ENCODE results near the gene ADIPOQ. TPM values are rescaled to one million over a fixed set of nuclear protein-coding genes. Genes with fewer than 3 reads are reported as not detected.

The ADIPOQ gene
- total RNA-seq, 1 donor from 2014 or later = 36.6 TPM

DNA sequence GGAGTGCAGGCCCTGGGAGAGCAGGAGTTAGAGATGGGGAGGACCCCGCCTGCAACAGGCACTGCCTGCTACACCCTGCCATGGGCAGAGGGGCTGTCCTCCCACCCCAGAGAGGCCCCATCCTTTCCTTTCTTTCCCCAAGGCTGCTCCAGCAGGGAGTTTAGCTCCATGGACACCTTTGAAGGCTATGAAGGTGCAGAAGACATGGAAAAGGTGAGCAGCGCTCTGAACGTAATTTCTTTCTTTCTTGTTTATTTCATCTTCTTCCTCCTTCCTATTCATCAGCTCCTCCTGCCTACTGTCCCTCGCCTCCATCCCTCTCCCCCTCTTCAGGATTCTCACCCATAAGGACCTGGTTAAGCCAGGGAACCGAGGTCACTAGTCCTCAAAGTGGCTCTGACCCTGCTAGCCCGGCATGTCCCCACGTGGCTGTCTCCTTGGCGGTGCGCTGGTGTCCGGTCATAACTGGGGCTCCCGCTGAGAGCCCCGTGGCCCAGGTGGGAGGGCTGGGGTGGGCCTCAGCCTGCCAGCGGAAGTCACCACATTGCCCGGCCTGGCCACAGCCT, 16.0 kb upstream of the ADIPOQ start:
- TF ChIP-seq POLR2A (IDR thresholded peaks at IDR 0.05) (no peak), POLR2AphosphoS5 (IDR thresholded peaks at IDR 0.05; ENCODE audit: insufficient read depth in 1 of 2, low read depth in 1 of 2) (no peak)
- TF ChIP-seq, protein P1, sequence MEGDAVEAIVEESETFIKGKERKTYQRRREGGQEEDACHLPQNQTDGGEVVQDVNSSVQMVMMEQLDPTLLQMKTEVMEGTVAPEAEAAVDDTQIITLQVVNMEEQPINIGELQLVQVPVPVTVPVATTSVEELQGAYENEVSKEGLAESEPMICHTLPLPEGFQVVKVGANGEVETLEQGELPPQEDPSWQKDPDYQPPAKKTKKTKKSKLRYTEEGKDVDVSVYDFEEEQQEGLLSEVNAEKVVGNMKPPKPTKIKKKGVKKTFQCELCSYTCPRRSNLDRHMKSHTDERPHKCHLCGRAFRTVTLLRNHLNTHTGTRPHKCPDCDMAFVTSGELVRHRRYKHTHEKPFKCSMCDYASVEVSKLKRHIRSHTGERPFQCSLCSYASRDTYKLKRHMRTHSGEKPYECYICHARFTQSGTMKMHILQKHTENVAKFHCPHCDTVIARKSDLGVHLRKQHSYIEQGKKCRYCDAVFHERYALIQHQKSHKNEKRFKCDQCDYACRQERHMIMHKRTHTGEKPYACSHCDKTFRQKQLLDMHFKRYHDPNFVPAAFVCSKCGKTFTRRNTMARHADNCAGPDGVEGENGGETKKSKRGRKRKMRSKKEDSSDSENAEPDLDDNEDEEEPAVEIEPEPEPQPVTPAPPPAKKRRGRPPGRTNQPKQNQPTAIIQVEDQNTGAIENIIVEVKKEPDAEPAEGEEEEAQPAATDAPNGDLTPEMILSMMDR (IDR thresholded peaks at IDR 0.05) = no peak
- no peak overlapping the region for H3K27ac ChIP-seq
- no peaks in the 10 kb centered on the region for H3K9me3 ChIP-seq
- no peak for DNase-seq (ENCODE audit: extremely low spot score in 2 of 2)
- intact Hi-C loops (cut with DNase I) = no loop called here
- no peaks in the 10 kb centered on the region for H3K27me3 ChIP-seq
- H3K4me3 ChIP-seq = peak overlapping the region; percentile 63 to 64
- H3K4me1 ChIP-seq = peaks cover 22% of the 10 kb centered on the region
- no peaks in the 10 kb centered on the region for H3K36me3 ChIP-seq

DNA sequence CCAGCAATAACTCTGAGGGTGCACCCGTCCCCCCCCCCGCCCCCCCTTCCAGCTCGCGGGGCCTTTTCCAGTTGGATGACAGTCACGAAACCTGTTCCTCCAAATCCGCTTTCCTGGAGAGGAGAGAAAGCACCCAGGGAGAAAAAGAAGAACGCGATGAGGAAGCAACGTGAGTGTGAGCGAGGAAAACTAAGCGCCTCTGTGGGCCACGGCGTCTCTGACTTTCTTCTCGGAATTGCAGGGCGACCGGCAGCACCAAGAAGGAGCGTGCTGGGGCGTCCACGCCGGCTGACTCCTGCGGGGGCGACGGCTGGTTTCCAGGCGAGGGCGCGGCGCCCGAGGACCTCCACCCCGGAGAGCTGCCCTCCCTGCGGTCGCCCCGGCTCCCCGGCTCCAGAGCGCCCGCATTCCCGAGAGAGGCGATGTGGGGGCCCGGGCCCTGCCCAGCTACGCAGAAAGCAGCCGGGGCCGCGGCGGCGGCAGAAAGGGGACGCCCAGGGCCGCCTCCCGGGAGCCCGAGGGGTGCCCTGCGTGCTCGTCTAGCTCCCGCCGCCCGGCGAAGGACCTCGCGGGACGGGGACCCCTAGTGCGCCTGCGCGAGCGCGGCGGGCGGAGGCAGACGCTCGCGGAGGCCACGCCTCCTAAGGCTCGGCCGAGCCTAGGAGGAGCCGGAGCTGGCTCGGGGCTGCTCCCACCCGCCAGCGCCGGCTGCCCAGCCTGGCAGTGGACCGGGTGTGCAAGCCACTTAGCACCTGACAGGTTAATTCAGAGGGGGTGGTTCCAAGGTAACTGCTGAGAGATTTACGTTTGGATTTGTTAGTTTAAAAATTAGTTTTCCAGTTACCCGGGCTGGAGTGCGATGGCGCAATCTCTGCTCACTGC, 15.3 kb upstream of the ADIPOQ start:
- no peaks in the 10 kb centered on the region for H3K9me3 ChIP-seq
- H3K27ac ChIP-seq = peak overlapping the region; percentile 51
- intact Hi-C loops (cut with DNase I) = no loop called here
- TF ChIP-seq, protein P1 (IDR thresholded peaks at IDR 0.05) = no peak
- peak in 1 of 2 donors; percentile 44 for TF ChIP-seq POLR2AphosphoS5 (IDR thresholded peaks at IDR 0.05; ENCODE audit: insufficient read depth in 1 of 2, low read depth in 1 of 2)
- peak in 1 of 2 donors; percentile 24 for TF ChIP-seq POLR2A (IDR thresholded peaks at IDR 0.05)
- H3K36me3 ChIP-seq = no peaks in the 10 kb centered on the region
- no peaks in the 10 kb centered on the region for H3K27me3 ChIP-seq
- DNase-seq (ENCODE audit: extremely low spot score in 2 of 2) = no peak
- H3K4me1 ChIP-seq = peaks cover 22% of the 10 kb centered on the region
- peak overlapping the region; percentile 63 to 64 for H3K4me3 ChIP-seq

DNA sequence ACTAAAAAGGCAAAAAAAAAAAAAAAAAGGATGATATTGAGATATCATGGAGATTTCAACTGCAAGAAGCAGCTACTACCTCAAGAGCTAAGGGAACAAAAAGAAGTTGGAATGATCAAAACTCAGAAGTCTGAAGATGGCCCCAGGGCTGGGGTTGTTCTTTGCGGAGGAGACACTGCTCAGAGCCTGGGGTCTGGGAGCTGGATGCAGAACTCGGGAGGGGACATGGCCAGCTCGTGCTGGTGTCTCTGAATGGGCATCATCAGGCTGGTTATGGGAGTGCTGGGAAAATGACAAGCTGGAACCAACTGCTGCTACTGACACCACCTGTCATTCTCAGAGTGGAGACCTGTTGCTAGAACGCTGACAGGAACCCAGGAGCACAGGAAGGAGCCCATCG, 14.2 kb upstream of the ADIPOQ start:
- no peaks in the 10 kb centered on the region for H3K27me3 ChIP-seq
- H3K27ac ChIP-seq = no peak overlapping the region
- H3K9me3 ChIP-seq = no peaks in the 10 kb centered on the region
- no peak for DNase-seq (ENCODE audit: extremely low spot score in 2 of 2)
- H3K36me3 ChIP-seq = no peaks in the 10 kb centered on the region
- intact Hi-C loops (cut with DNase I) = no loop called here
- H3K4me1 ChIP-seq = peaks cover 22% of the 10 kb centered on the region
- no peak overlapping the region for H3K4me3 ChIP-seq
- TF ChIP-seq POLR2AphosphoS5 (IDR thresholded peaks at IDR 0.05; ENCODE audit: insufficient read depth in 1 of 2, low read depth in 1 of 2) (no peak), POLR2A (IDR thresholded peaks at IDR 0.05) (no peak)
- TF ChIP-seq, protein P1 (IDR thresholded peaks at IDR 0.05) = no peak

DNA sequence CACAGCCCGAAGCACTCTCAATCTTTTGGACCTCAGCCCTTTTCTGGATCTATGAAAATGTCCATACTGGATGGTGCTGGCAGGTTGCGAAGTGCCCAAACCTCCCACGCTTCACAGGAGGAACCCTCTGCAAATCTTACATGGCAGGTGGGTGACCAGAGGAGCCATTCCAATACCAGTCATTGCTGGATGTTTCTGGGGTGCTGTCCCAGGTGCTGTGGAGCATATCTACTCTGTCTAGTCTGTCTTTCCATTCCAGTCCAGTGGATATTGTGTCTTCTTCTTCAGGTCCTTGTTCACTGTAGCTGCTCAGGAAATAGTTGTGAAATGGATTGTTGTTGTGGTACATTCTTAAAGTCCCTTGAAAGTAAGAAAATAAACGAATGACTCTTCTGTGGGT, 10.7 kb upstream of the ADIPOQ start:
- H3K4me1 ChIP-seq = peaks cover 6% of the 10 kb centered on the region
- H3K27ac ChIP-seq = no peak overlapping the region
- no peaks in the 10 kb centered on the region for H3K36me3 ChIP-seq
- intact Hi-C loops (cut with DNase I) = no loop called here
- no peaks in the 10 kb centered on the region for H3K9me3 ChIP-seq
- no peak overlapping the region for H3K4me3 ChIP-seq
- TF ChIP-seq, protein P1 (IDR thresholded peaks at IDR 0.05) = no peak
- TF ChIP-seq POLR2A (IDR thresholded peaks at IDR 0.05) (no peak), POLR2AphosphoS5 (IDR thresholded peaks at IDR 0.05; ENCODE audit: insufficient read depth in 1 of 2, low read depth in 1 of 2) (no peak)
- DNase-seq (ENCODE audit: extremely low spot score in 2 of 2) = no peak
- H3K27me3 ChIP-seq = no peaks in the 10 kb centered on the region

DNA sequence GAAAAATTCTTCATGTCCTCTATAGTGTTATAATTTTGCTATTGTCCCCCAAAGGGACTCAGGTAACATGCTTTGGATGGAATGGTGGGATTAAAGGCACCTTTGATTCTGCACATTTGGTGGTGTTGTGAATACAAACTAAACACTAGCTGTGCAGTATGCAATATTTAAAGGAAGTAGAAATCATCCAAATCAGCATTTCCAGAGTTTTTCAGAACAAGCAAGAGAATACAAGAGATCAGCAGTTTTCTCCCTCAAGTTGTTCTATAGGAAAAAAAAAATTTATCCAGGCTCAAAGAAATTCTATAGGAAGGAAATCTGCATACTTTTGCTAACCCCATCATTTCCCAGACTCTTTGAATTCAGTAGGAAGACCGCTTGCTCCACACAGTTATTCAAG, 10.2 kb upstream of the ADIPOQ start:
- no peak overlapping the region for H3K4me3 ChIP-seq
- DNase-seq (ENCODE audit: extremely low spot score in 2 of 2) = no peak
- intact Hi-C loops (cut with DNase I) = no loop called here
- TF ChIP-seq, protein P1 (IDR thresholded peaks at IDR 0.05) = no peak
- TF ChIP-seq POLR2A (IDR thresholded peaks at IDR 0.05) = no peak
- TF ChIP-seq POLR2AphosphoS5 (IDR thresholded peaks at IDR 0.05; ENCODE audit: insufficient read depth in 1 of 2, low read depth in 1 of 2) = no peak
- H3K36me3 ChIP-seq = no peaks in the 10 kb centered on the region
- H3K4me1 ChIP-seq = peaks cover 5% of the 10 kb centered on the region
- H3K9me3 ChIP-seq = no peaks in the 10 kb centered on the region
- no peak overlapping the region for H3K27ac ChIP-seq
- no peaks in the 10 kb centered on the region for H3K27me3 ChIP-seq

Measured in vagina (tissue), 2 donors.